GM18868 (cell line): ENCODE results near the gene ENKUR.
"Not testable (repeated sequence)": the region's sequence is repeated elsewhere in the genome, so short reads cannot be mapped to it uniquely, and the experiment has no call there.

Experiments used
- ATAC-seq: cut with Tn5 transposase; IDR thresholded peaks from one replicate; pipeline ENCODE4 v1.9.1; 2021; ENCODE audit warnings: mild to moderate bottlenecking, moderate library complexity; ENCODE audit not compliant: unreplicated experiment

ENKUR gene

GRCh38 chr10:24979685-24980084 lies 36.3 kb downstream of the ENKUR start:
- ATAC-seq: no peak

- ATAC-seq: no peak
Measured at GRCh38 chr10:24974976-24975375, 41.0 kb downstream of the ENKUR start.

DNA sequence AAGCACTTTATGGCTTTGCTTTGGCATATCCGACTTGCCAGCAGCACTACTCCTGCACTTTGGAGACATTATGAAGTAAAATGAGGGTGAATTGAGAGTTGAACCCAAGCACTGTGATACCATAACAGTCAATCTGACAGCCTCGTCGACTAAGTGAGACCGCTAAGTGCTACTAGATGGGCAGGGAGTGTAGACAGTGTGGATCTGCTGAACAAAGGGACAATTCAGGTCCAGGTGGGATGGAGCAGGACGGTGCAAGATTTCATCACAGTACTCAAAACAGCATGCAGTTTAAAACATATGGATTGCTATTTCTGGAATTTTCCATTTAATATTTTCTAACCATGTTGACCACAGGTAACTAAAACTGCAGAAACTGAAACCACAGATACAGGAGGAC lies 42.8 kb downstream of the ENKUR start:
- no peak for ATAC-seq

- ATAC-seq: no peak
Measured at GRCh38 chr10:24971374-24971773, 44.6 kb downstream of the ENKUR start.

- no peak for ATAC-seq
Measured at GRCh38 chr10:24969841-24970281, 46.1 kb downstream of the ENKUR start.

DNA sequence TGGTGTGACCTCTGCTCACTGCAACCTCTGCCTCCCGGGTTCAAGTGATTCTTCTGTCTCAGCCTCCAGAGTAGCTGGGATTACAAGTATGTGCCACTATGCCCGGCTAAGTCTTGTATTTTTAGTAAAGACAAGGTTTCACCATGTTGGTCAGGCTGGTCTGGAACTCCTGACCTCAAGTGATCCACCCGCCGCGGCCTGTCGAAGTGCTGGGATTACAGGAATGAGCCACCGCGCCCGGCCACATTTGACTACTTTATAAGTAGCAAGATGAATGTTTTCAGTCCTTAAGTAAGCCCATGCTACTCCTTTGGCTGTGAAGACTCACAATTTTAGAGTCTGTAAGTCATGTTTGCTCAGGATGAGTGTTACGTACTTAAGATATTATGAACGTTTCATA lies 47.0 kb downstream of the ENKUR start:
- not testable (repeated sequence) for ATAC-seq

GRCh38 chr10:24968349-24968748 lies 47.6 kb downstream of the ENKUR start:
- no peak for ATAC-seq

DNA sequence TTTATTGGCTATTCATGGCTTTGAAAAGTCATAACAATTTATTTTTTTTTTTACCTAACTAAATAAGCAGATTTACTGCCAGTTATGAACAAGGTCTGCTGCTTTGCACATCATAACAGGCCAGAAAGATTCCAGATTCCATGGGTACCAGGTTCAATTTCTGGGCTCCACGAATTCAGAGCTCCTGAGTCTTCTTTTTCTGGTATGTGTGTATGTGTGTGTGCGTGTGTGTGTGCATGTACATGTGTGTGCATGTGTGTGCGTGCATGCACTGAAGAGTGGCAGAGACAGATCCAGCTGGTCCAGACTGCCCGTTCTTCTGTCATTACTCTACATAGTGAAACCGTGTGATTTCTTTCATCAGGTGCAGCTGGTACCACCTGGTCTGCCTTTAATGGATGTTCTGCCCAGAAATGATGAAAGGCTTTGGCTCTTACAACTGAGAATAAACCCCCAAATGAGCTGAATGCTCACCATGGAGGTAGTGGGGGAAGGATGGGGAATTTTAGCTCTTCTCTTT lies 48.9 kb downstream of the ENKUR start:
- no peak for ATAC-seq

DNA sequence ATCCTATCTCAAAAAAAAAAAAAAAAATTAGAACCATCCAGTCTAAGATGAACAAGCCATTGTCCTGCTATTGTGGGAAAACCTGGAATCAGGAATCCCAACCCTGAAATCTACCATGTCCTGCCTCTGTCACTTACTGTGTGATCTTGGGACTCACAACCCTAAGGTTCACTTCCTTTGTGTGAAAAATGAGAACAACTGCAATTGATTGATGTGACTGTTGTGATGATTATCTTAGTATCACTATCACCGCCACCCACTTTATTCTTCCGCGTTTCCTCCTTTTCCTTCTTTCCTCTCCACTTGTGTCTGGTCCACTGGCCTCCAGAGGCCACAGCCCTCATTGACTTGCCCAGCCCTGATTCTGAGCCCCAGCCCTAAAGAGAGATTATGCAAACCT lies 50.9 kb downstream of the ENKUR start:
- no peak for ATAC-seq

DNA sequence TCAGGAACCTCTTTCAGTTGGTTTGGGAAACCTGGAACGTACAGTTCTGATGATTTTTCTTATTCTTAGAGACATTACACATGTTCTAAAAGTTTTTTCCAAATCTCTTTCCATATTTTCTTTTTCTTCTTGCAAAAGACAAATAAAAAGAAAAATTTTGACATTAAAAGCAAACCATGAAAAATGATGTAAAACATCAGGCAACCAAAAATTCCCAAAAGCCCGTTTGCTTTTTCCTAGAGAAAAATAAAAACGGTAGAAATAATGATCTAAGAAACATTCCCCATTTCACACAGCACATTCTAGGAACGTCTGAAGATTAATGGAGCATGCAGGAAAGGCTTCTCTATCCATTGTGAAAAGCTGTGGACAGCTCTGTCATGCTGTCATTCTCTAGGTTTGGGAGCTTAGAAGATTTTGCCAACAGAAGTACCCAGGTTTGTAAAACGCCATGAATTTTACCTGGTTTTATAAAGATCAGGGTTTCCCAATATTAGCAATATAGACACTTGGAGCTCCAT lies 52.4 kb downstream of the ENKUR start:
- no peak for ATAC-seq

GRCh38 chr10:24962995-24963394 lies 53.0 kb downstream of the ENKUR start:
- ATAC-seq: no peak

DNA sequence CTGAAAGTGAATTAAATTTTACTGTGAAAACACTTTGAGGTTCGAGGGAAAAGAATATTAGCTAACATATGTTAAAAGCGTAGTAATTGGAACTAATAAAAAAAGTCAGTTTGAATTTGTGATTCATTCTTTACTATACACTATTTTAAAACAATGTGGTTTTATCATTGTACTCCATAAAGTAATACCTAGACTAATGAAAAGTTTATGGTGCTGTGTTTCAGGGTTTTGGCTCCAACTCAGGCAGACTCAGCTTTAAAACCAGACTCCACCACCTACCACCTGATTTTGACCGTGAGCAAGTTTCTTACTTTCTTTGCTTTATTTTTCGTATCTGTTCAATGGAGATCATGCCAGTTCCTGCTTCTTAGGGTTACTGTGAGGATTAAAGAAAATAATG lies 54.4 kb downstream of the ENKUR start:
- no peak for ATAC-seq

DNA sequence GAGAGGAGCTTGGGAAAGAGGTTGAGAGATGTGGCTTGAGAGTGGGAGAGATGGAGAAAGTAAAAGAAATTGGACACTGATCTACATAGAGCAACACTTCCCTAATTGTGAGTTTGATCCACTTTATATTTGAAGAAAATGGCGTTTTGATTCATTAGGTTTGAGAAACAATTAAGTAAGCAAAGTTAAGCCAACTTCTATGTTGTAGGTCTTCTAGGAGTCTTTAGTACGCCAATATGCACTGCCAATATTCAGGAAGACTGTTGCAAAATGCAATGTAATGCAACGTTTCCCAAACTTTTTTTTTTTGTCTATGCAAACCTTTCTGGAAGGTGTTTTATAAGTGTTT lies 56.6 kb downstream of the ENKUR start:
- ATAC-seq: no peak

- ATAC-seq: no peak
Measured at GRCh38 chr10:24958721-24959381, 57.1 kb downstream of the ENKUR start.

DNA sequence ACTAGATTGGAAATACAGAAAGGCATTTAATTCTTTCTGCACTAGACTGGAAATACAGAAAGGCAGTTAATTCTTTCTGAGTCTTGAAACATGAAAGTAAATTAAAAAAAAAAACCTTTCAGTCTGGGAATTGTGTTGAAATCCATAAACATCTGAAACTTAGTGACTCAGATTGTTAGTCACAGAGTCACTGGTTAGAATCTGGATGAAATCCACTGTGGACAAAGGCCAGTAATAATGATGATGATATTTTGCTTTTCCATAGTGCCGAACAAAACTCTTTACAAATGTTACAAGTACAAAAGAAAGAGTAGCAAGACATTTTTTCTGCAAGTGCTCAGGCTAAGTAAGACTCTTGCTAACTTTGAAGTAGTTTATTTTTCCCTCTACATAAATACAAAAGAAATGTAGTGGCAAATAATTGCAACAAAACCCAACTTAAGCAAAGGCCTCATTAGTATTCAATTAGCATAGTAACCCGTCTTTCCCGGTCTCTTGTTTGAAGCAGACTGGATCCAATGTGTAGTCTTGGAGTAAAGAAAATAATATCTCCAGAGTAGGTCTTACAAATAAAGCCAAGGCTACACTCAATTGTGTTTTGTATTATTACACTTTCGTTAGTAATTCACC lies 57.8 kb downstream of the ENKUR start:
- ATAC-seq: no peak

GRCh38 chr10:24957624-24958051 lies 58.3 kb downstream of the ENKUR start:
- not testable (repeated sequence) for ATAC-seq

DNA sequence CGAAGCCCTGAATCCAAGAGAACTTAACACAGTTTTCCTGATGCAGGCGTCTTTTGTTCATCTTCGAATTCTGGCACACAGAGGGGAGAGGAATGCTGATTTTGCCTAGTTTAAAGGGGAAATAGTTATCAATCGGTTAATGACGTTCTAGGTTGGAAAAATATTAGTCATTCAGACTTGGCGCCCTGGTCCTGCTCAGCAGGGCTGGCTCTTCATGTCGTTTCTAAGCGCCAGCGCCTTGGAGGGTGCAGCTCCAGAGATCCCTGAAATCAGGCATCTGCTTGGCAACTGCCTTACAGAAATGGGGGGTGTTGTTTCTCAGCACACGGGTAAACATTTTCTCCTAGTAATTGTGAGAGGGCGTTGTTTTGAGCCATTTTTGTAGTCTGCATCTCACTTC lies 62.3 kb downstream of the ENKUR start:
- no peak for ATAC-seq

GRCh38 chr10:24952707-24953645 lies 63.0 kb downstream of the ENKUR start:
- ATAC-seq: peak; percentile 71

DNA sequence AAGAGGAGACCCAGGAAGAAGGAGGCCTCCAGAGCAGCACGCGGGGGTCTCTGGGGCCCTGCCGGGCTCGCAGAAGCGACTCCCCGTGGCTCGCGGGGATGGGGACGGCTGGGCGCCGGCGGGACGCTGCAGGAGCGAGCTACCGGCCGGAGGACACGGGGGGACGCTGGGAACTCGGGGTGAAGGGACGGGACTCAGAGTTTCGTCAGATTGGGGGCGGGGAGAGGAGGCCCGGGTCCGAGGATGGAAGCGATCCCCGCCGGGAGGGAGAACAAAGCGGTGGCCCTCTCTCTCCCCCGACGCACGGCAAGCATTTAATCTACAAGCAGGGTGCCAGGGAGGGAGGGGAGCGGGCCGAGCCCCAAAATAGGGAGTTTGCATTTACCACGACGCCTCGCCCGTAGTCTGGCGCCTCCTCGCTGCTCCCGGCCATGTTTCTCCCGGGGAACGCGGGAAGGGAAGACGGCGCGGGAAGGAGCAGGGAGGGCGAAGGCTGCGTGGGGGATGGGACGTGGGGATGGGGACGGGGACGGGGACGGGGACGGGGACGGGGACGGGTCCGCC lies 63.7 kb downstream of the ENKUR start, which contains the start of gene PRTFDC1:
Gene PRTFDC1, minus strand, starts transcription at position 464 of the 564 bp plus-strand sequence. Its CDS starts 31 bp downstream, at position 433.
- ATAC-seq: peak; percentile 23

GRCh38 chr10:24951201-24952142 lies 64.5 kb downstream of the ENKUR start:
- ATAC-seq: no peak
